HFFc6 (cell line): ENCODE data around the gene SMIM3. TPM values are rescaled to one million over a fixed set of nuclear protein-coding genes. Genes with fewer than 3 reads are reported as not detected.
A peak's percentile ranks its signal among the peaks of the same experiment; 100 is the strongest.

ENCODE experiments used
- DNase-seq: peaks from one replicate; pipeline ENCODE4 v3.0.0-alpha.2; 2018
- H3K27ac Mint-ChIP-seq: 2 replicates; pipeline ENCODE4 v1.8.0; 2020; ENCODE audit warnings: mild to moderate bottlenecking, mixed read lengths
- H3K27me3 Mint-ChIP-seq: 2 replicates; pipeline ENCODE4 v1.8.0; 2021; ENCODE audit warnings: mild to moderate bottlenecking, moderate library complexity, mixed read lengths; ENCODE audit not compliant: insufficient read depth
- H3K36me3 Mint-ChIP-seq: 2 replicates; pipeline ENCODE4 v1.8.0; 2021; ENCODE audit warnings: low read depth, mixed read lengths
- H3K4me1 Mint-ChIP-seq: 2 replicates; pipeline ENCODE4 v1.8.0; 2020; ENCODE audit warnings: low read depth, mixed read lengths
- H3K4me3 Mint-ChIP-seq: 2 replicates; pipeline ENCODE4 v1.8.0; 2020; ENCODE audit warnings: mild to moderate bottlenecking, moderate library complexity, mixed read lengths
- H3K9me3 Mint-ChIP-seq: 2 replicates; pipeline ENCODE4 v1.8.0; 2020; ENCODE audit warnings: mild to moderate bottlenecking, mixed read lengths
- CTCF ChIP-seq: fragments of 200-600 bp; sonication (generic); IDR thresholded peaks from 2 replicates; pipeline ENCODE4 v1.5.0; 2021; ENCODE audit warnings: antibody characterized with exemption, mild to moderate bottlenecking
- long read RNA-seq: library from polyadenylated mRNA; unstranded; transcript quantifications from one replicate; pipeline ENCODE4 v2.0.0, GENCODE V29; 2019
- total RNA-seq, 6 experiments: library from RNA; stranded (reverse); fragmentation: NEBNext Ultra II Directional; extraction: Animal tissue kit (Norgen Biotek cat#: 25700); gene quantifications; 2 replicates in 1 of 6; 3 replicates in 5 of 6; pipeline ENCODE4 v1.2.3, GENCODE V29; 2021

The SMIM3 gene
- 10 to 100 TPM; 32.5 to 51.1 (median 37.9) TPM for total RNA-seq
- long read RNA-seq, transcript SMIM3-201 (2 exons, 2,332 nt), result major isoform, 70 of 72 reads
- long read RNA-seq, partial matches to known transcripts, result 0 of 72 reads
- long read RNA-seq, other reads (novel, unspliced or antisense), result 2 of 72 reads

GRCh38 chr5:150778517-150779396, at the start of gene SMIM3:
SMIM3 (plus strand) TSS chr5:150778757; CDS start chr5:150795441, 16,684 bp downstream.
- peak; percentile 57 for DNase-seq
- Mint-ChIP-seq H3K4me1 (peaks cover 77% of the 10 kb centered on the region), H3K4me3 (peak within 1 kb of the TSS; percentile 100), H3K9me3 (no peaks in the 10 kb centered on the region), H3K27me3 (no peaks in the 10 kb centered on the region; the same call in 1 of the 2 replicates), H3K36me3 (no peaks in the 10 kb centered on the region), H3K27ac (peak within 1 kb of the TSS; percentile 95)
- peak; percentile 66; the same call in 1 of the 2 replicates for TF ChIP-seq CTCF

DNA sequence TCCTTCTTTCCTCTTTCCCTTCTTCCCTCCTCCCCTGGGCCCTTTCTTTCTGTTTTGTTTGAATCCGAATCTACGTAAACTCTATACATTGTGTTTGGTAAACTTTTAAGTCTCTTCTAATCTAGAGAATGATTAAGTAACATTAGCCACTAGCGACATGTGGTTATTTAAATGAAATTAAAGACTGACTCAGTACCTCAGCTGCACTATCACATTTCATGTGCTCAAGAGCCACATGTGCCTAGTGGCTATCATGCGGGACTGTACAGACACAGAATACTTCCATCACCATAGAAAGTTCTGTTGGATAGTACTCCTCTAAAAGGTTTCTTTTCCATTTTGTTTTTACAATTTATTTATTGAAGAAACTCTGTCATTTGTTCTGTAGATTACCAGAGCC, 48.7 kb upstream of the SMIM3 start:
- Mint-ChIP-seq H3K9me3 (no peaks in the 10 kb centered on the region), H3K4me3 (no peak overlapping the region), H3K27ac (no peak overlapping the region), H3K27me3 (no peaks in the 10 kb centered on the region), H3K4me1 (no peaks in the 10 kb centered on the region), H3K36me3 (peaks cover 45% of the 10 kb centered on the region)
- no peak for TF ChIP-seq CTCF
- DNase-seq, result no peak

- no peak overlapping the region for H3K4me3 Mint-ChIP-seq
- no peaks in the 10 kb centered on the region for H3K4me1 Mint-ChIP-seq
- no peaks in the 10 kb centered on the region for H3K9me3 Mint-ChIP-seq
- TF ChIP-seq CTCF, result no peak
- no peak overlapping the region for H3K27ac Mint-ChIP-seq
- DNase-seq, result no peak
- H3K27me3 Mint-ChIP-seq, result no peaks in the 10 kb centered on the region
- H3K36me3 Mint-ChIP-seq, result peaks cover 63% of the 10 kb centered on the region
Measured at GRCh38 chr5:150731669-150732242, 46.8 kb upstream of the SMIM3 start.

DNA sequence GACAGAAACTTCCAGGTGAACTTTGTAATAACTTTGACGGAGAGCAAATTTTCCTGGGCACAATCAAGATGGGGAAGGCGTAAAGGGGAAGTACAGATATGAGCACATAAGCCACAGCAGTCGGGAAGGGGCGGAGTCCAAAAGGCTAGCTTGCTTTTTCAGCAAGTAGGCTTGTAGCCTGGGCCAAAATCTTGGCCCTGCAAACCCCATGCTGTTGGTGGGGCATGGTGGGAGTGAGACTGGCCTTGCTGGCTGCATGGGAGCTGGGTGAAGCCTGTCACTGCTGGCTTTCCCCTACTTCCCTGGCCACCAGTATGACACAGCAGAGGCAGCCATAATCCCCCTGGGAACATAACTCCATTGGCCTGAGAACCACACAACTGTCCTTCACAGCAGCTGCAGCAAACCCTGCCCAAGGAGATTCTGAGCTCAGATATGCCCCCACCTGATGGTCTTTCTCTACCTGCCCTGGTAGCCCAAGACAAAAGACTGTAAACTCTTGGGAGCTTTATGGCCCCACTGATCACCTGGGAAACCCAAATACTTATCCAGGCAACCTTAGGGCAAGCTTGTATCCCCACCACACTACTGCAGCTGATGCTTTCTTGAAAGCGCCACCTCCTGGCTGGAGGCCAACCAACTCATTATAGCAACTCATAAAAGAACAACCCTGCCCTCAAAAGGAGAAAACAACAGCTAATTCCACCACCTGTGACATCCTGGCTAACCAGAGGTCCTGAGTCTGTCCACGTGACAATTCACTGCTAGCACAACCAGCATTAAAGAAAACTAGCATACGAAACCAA, 43.8 kb upstream of the SMIM3 start:
- no peaks in the 10 kb centered on the region for H3K9me3 Mint-ChIP-seq
- no peak for TF ChIP-seq CTCF
- H3K27me3 Mint-ChIP-seq, result no peaks in the 10 kb centered on the region
- H3K4me1 Mint-ChIP-seq, result peaks cover 7% of the 10 kb centered on the region; the same call in 1 of the 2 replicates
- H3K27ac Mint-ChIP-seq, result no peak overlapping the region
- peaks cover 71% of the 10 kb centered on the region for H3K36me3 Mint-ChIP-seq
- no peak overlapping the region for H3K4me3 Mint-ChIP-seq
- no peak for DNase-seq

DNA sequence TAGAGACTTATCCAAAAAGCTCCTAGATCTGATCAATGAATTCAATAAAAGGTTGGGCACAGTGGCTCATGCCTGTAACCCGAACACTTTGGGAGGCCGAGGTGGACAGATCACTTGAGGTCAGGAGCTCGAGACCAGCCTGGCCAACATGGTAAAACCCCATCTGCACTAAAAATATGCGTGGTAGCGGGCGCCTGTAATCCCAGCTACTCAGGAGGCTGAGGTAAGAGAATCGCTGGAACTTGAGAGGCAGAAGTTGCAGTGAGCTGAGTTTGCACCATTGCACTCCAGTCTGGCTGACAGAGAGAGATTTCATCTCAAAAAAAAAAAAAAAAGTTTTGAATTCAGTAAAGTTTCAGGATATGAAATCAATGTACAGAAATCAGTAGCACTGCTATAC, 39.7 kb upstream of the SMIM3 start:
- no peak for DNase-seq
- Mint-ChIP-seq H3K27ac (no peak overlapping the region), H3K27me3 (no peaks in the 10 kb centered on the region), H3K36me3 (peaks cover 64% of the 10 kb centered on the region), H3K4me3 (no peak overlapping the region), H3K4me1 (peaks cover 14% of the 10 kb centered on the region; the same call in 1 of the 2 replicates), H3K9me3 (no peaks in the 10 kb centered on the region)
- TF ChIP-seq CTCF, result no peak
